PC-9 (cell line): ENCODE measurements around the gene ATXN1. TPM values are rescaled to one million over a fixed set of nuclear protein-coding genes. Genes with fewer than 3 reads are reported as not detected.

ENCODE experiments used
- BruUV-seq: library from RNA; stranded (reverse); fragments of 400-500 nt; replicated peaks from 2 replicates; lab custom pipeline; 2021; lab: Mats Ljungman, UMichigan
- CTCF ChIA-PET: fragments of 300-600 bp; sonication (Branson Sonifier 250); formaldehyde crosslinking; loops from one replicate; lab custom pipeline; 2022; ENCODE audit warnings: antibody characterized with exemption; lab: Charles Lee
- POLR2A ChIA-PET: fragments of 300-600 bp; sonication (Branson Sonifier 250); formaldehyde crosslinking; loops from one replicate; lab custom pipeline; 2022; ENCODE audit warnings: antibody characterized with exemption; ENCODE audit not compliant: unreplicated experiment; lab: Charles Lee
- DNase-seq, 2 experiments: peaks; one replicate each; pipeline versions ENCODE4 v3.0.0 to v3.0.0-alpha.2; 2015 to 2022; ENCODE audit warnings: mixed read lengths in 1 of 2
- H2AFZ ChIP-seq: fragments of 200-600 bp; sonication (generic); 2 replicates; pipeline ENCODE4 v1.8.1; 2017; ENCODE audit warnings: antibody characterized with exemption
- H3F3A ChIP-seq: fragments of 200-600 bp; sonication (generic); 2 replicates; pipeline ENCODE4 v1.8.1; 2017; ENCODE audit warnings: antibody characterized with exemption, mild to moderate bottlenecking, low read depth; ENCODE audit not compliant: insufficient read depth
- H3K27ac ChIP-seq: fragments of 200-600 bp; sonication (generic); 2 replicates; pipeline ENCODE4 v1.6.1; 2016; ENCODE audit warnings: mixed run types
- H3K27me3 ChIP-seq: fragments of 200-600 bp; sonication (generic); 2 replicates; pipeline ENCODE4 v1.6.1; 2016; ENCODE audit warnings: low read depth, mixed run types; ENCODE audit not compliant: insufficient read depth
- H3K36me3 ChIP-seq: fragments of 200-600 bp; sonication (generic); 2 replicates; pipeline ENCODE4 v1.6.1; 2016; ENCODE audit warnings: low read depth, mixed run types
- H3K4me1 ChIP-seq: fragments of 200-600 bp; sonication (generic); replicated peaks from 2 replicates; pipeline ENCODE4 v1.6.1; 2016; ENCODE audit warnings: mixed run types; ENCODE audit not compliant: insufficient read depth
- H3K4me2 ChIP-seq: fragments of 200-600 bp; sonication (generic); 2 replicates; pipeline ENCODE4 v1.6.1; 2017; ENCODE audit warnings: mixed run types
- H3K4me3 ChIP-seq: fragments of 200-600 bp; sonication (generic); 2 replicates; pipeline ENCODE4 v1.6.1; 2016; ENCODE audit warnings: mixed run types
- H3K79me2 ChIP-seq: fragments of 200-600 bp; sonication (generic); 2 replicates; pipeline ENCODE4 v1.6.1; 2017; ENCODE audit warnings: low read depth, mixed run types
- H3K9me2 ChIP-seq: fragments of 200-600 bp; sonication (generic); 2 replicates; pipeline ENCODE4 v1.8.1; 2017; ENCODE audit warnings: mild to moderate bottlenecking; ENCODE audit not compliant: insufficient read depth
- H3K9me3 ChIP-seq: fragments of 200-600 bp; sonication (generic); 2 replicates; pipeline ENCODE4 v1.8.1; 2016; ENCODE audit warnings: low read depth; ENCODE audit not compliant: insufficient read depth
- H4K20me1 ChIP-seq: fragments of 200-600 bp; sonication (generic); 2 replicates; pipeline ENCODE4 v1.8.1; 2017; ENCODE audit not compliant: insufficient read depth
- EZH2 ChIP-seq: fragments of 200-600 bp; sonication (generic); IDR thresholded peaks from 2 replicates; pipeline ENCODE4 v1.8.0; 2017; ENCODE audit warnings: antibody characterized with exemption, low read depth
- intact Hi-C: fragments of 100-400 bp; cut with micrococcal nuclease; formaldehyde crosslinking; loops from one replicate; pipeline ENCODE4 v1.10.0; 2022; ENCODE audit not compliant: unreplicated experiment
- total RNA-seq: library from RNA; stranded (reverse); gene quantifications from 2 replicates; pipeline ENCODE4 v1.2.3, GENCODE V29; 2021
- TF ChIP-seq, protein P1 (sequence below): fragments of 200-600 bp; sonication (generic); conservative IDR thresholded peaks from 2 replicates; pipeline ENCODE4 v1.6.1; 2017; ENCODE audit warnings: mixed run types, antibody characterized with exemption, mild to moderate bottlenecking, moderate library complexity

ATXN1 gene
- total RNA-seq, 1 experiment from 2014 or later, result 42.7 TPM

DNA sequence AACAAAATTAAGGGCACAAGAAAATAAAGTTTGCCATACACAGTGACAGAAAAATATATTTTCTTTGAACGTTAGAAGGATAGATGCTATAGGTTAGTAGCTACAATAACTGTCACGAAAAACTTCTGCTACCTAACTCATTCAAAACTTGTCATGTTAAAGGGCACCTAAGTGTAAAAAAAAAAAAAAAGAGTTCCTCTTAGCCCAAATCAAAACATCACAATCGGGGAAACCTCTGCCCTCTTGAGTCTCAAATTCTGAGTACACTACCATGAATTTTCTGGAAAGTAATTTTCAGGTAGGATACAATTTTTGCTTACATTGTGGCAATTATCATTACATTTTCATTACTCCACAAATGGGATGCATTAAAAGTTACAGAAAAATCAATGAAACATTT lies 5.7 kb downstream of the ATXN1 start:
- Histone ChIP-seq H2AFZ (no peak overlapping the region), H4K20me1 (no peaks in the 10 kb centered on the region), H3K79me2 (peaks cover 67% of the 10 kb centered on the region), H3K36me3 (0 out of 2 replicates have a peak, but pooled peaks cover 1% of the 10 kb centered on the region), H3K4me2 (peak overlapping the region; percentile 31), H3K4me3 (no peak overlapping the region), H3K9me3 (no peaks in the 10 kb centered on the region), H3K27me3 (no peaks in the 10 kb centered on the region), H3K27ac (peak overlapping the region; percentile 87), H3K9me2 (no peaks in the 10 kb centered on the region), H3K4me1 (peaks cover 80% of the 10 kb centered on the region), H3F3A (peaks cover 39% of the 10 kb centered on the region)
- BruUV-seq, result no TSS peak
- DNase-seq, result no peak
- ChIA-PET POLR2A (no interaction called here), CTCF (no interaction called here)
- TF ChIP-seq EZH2, result no peak
- intact Hi-C loops, result no loop called here

DNA sequence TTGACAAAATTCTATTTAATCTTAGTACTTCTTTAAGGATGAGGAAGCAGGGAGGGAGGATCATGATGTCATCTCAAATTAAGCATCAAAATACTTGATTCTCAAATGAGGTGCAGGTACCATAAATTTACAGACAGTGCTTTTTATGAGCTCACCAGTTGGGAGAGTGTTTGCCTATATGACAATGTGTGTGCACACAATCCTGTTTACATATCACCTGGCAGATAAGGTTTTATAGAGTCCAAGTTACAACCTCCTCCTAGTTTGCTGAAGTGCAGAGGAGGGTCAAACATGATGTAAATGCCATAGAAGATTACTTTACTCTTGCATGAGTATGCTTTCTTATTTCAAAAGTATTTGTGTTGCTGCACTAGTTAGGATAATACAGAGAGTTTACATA lies 6.4 kb downstream of the ATXN1 start:
- 0 out of 2 replicates have a peak, but pooled peaks cover 7% of the 10 kb centered on the region for H3K36me3 ChIP-seq
- peaks cover 39% of the 10 kb centered on the region for H3F3A ChIP-seq
- DNase-seq, result peak in 1 of 2 experiments; percentile 71
- H3K4me2 ChIP-seq, result peak overlapping the region; percentile 31
- TF ChIP-seq EZH2, result no peak
- TF ChIP-seq, protein P1, sequence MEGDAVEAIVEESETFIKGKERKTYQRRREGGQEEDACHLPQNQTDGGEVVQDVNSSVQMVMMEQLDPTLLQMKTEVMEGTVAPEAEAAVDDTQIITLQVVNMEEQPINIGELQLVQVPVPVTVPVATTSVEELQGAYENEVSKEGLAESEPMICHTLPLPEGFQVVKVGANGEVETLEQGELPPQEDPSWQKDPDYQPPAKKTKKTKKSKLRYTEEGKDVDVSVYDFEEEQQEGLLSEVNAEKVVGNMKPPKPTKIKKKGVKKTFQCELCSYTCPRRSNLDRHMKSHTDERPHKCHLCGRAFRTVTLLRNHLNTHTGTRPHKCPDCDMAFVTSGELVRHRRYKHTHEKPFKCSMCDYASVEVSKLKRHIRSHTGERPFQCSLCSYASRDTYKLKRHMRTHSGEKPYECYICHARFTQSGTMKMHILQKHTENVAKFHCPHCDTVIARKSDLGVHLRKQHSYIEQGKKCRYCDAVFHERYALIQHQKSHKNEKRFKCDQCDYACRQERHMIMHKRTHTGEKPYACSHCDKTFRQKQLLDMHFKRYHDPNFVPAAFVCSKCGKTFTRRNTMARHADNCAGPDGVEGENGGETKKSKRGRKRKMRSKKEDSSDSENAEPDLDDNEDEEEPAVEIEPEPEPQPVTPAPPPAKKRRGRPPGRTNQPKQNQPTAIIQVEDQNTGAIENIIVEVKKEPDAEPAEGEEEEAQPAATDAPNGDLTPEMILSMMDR, result no peak
- H3K4me1 ChIP-seq, result peaks cover 84% of the 10 kb centered on the region
- no peaks in the 10 kb centered on the region for H3K27me3 ChIP-seq
- H3K9me3 ChIP-seq, result no peaks in the 10 kb centered on the region
- peak overlapping the region; percentile 87 for H3K27ac ChIP-seq
- intact Hi-C loops, result no loop called here
- no peak overlapping the region for H3K4me3 ChIP-seq
- ChIA-PET CTCF (no interaction called here), POLR2A (interaction anchor here (0.7 kb wide), 1 partner anchor 1519 kb away, joined by 8 read pairs; no protein-coding TSS in a partner anchor)
- peaks cover 74% of the 10 kb centered on the region for H3K79me2 ChIP-seq
- BruUV-seq, result no TSS peak
- no peaks in the 10 kb centered on the region for H4K20me1 ChIP-seq
- no peak overlapping the region for H2AFZ ChIP-seq
- no peaks in the 10 kb centered on the region for H3K9me2 ChIP-seq

DNA sequence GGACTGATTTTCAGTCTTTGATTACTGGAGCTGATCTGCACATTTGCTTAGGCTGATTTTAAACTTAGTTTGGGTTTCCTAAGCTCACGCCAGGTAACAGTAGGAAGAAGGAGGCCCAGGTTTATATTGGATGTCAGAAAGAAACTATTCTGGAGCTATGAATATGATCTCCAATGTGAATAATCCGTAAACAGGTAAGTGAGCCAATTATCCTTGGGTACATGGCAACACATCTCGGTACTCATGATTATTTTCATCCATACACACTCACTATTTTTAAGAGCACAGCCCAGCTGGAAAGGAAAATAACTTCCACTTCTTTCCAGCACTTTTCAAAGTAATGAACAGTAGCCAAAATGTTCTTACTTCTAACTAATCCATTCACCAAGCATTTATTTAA lies 7.0 kb downstream of the ATXN1 start:
- no TSS peak for BruUV-seq
- H3K79me2 ChIP-seq, result peaks cover 73% of the 10 kb centered on the region

More for the DNA sequence above, 7.0 kb downstream of the ATXN1 start:
- Histone ChIP-seq H2AFZ (no peak overlapping the region), H4K20me1 (no peaks in the 10 kb centered on the region), H3K27ac (peak overlapping the region; percentile 87; the same call in 1 of the 2 replicates), H3K4me2 (peak overlapping the region; percentile 31; the same call in 1 of the 2 replicates), H3K36me3 (0 out of 2 replicates have a peak, but pooled peaks cover 7% of the 10 kb centered on the region), H3K4me1 (peaks cover 84% of the 10 kb centered on the region), H3K9me2 (no peaks in the 10 kb centered on the region), H3F3A (peaks cover 37% of the 10 kb centered on the region), H3K9me3 (no peaks in the 10 kb centered on the region), H3K27me3 (no peaks in the 10 kb centered on the region), H3K4me3 (no peak overlapping the region)
- TF ChIP-seq, protein P1, result no peak
- no peak for TF ChIP-seq EZH2
- ChIA-PET CTCF (no interaction called here), POLR2A (interaction anchor here (0.7 kb wide), 1 partner anchor 1519 kb away, joined by 8 read pairs; no protein-coding TSS in a partner anchor)
- DNase-seq, result no peak
- intact Hi-C loops, result no loop called here
